Measurements from ENCODE around the gene CENPL. TPM values are rescaled to one million over a fixed set of nuclear protein-coding genes. Genes with fewer than 3 reads are reported as not detected.

CENPL gene
- total and polyA plus RNA-seq, 9 of the 15 experiments (the other 6 are each of a cell fraction or from before 2014, with no cell fraction given): 33.0 to 52.7 (median 39.7) TPM

DNA sequence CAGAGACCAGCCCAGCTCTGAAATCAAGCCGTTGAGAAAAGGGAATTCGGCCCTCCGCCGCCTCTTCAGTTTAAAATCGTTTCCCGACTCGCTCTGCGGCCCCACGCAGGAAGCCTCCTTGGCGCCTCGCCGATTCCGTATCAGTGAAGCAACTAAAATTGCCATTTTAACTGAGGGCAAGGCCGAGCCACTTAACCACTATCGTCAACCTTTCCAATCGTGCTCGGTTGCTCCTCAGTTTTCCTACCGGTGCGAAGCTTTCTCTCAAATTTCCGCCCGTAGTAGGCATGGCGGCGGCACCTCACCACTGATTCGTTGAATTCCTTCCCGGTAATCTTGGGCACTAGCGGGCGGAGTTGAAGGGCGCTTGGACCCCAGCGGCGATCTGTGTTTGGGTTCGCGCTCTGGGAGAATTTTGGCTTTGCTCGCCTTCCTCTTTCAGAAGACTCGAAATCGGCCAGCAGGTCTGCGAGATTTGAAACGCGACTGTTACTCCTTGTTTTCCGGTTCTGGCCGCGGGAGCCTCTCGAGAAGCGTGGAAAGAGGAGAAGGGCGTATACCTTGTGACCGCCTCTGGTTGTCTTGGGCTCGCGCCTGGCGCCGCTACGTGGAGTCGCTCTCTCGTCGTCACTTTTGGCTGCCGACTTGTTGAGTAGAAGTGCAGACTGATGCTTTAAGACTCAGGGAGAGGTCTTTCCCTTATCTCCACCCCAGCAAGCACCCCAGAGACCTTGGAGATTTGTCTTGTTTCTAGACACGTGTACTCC lies at the start of gene CENPL, which contains the start of gene DARS2 (continued):
- TF ChIP-seq CUX1 (CRISPR knock-in tag; IDR thresholded peaks at IDR 0.05) (no peak), MECOM (CRISPR knock-in tag; IDR thresholded peaks at IDR 0.05) (no peak), ZNF445 (CRISPR knock-in tag; IDR thresholded peaks at IDR 0.05; ENCODE audit: low read depth) (no peak), ZNF175 (CRISPR knock-in tag; IDR thresholded peaks at IDR 0.05; ENCODE audit: low read depth) (peak; percentile 67), MCM3 (IDR thresholded peaks at IDR 0.05) (no peak), EP300 (IDR thresholded peaks at IDR 0.05; ENCODE audit: low read length) (peak; percentile 7), MNT (conservative IDR thresholded peaks at IDR 0.05) (peak; percentile 89 to 96), CCNT2 (IDR thresholded peaks at IDR 0.05; ENCODE audit: borderline replicate concordance, extremely low read depth, insufficient read length, low read depth, low read length) (peak; percentile 9), TRIM24 (IDR thresholded peaks at IDR 0.05) (peak in 1 of 2 experiments; percentile 7; a peak in 1 of 4 replicates), NBN (IDR thresholded peaks at IDR 0.05; ENCODE audit: low read depth) (peak; percentile 88), UBTF (IDR thresholded peaks at IDR 0.05; ENCODE audit: borderline replicate concordance in 1 of 2, low read depth in 2 of 2, low read length in 2 of 2) (peak; percentile 58 to 79; a peak in 1 of 4 replicates), NELFE (IDR thresholded peaks at IDR 0.05; ENCODE audit: insufficient read depth, insufficient read length) (no peak), SMAD1 (IDR thresholded peaks at IDR 0.05; ENCODE audit: low read depth, low read length, partially characterized antibody) (no peak), ZNF57 (CRISPR knock-in tag; IDR thresholded peaks at IDR 0.05) (no peak)
- TF ChIP-seq, protein P1, sequence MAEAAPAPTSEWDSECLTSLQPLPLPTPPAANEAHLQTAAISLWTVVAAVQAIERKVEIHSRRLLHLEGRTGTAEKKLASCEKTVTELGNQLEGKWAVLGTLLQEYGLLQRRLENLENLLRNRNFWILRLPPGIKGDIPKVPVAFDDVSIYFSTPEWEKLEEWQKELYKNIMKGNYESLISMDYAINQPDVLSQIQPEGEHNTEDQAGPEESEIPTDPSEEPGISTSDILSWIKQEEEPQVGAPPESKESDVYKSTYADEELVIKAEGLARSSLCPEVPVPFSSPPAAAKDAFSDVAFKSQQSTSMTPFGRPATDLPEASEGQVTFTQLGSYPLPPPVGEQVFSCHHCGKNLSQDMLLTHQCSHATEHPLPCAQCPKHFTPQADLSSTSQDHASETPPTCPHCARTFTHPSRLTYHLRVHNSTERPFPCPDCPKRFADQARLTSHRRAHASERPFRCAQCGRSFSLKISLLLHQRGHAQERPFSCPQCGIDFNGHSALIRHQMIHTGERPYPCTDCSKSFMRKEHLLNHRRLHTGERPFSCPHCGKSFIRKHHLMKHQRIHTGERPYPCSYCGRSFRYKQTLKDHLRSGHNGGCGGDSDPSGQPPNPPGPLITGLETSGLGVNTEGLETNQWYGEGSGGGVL (CRISPR knock-in tag; IDR thresholded peaks at IDR 0.05): no peak
